ENCODE measurements around the gene TDRD12.
"Not testable (repeated sequence)": the region's sequence is repeated elsewhere in the genome, so short reads cannot be mapped to it uniquely, and the experiment has no call there.

Gene TDRD12

DNA sequence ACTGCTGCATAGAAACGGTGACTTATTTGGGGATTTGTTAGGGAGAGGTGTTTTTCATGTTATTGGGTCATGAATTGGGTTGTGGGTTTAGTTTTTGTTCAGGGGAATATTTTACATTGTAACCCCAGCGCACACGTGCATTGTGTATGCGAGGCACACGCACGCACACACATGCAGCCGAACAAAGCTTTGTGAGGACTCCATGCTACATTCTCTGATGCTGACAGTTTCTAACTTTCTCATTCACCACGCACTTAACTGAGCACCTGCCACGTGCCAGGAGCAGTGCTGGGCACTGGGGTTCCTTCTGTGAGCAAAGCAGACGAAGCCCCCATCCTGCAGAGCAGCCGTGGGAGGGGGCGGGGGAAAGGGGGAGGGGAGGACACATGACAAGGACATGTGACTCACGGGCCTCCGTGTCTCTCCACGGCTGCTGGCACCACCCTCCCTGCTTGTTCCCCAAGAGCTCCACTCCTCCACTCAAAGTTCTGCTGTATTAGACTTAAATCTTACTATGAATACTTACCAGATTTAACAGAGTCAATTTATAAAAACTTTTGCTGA, 94.4 kb downstream of the TDRD12 start:
- DNase-seq: no peak

GRCh38 chr19:32814624-32815023, 95.1 kb downstream of the TDRD12 start:
- no peak for DNase-seq

DNA sequence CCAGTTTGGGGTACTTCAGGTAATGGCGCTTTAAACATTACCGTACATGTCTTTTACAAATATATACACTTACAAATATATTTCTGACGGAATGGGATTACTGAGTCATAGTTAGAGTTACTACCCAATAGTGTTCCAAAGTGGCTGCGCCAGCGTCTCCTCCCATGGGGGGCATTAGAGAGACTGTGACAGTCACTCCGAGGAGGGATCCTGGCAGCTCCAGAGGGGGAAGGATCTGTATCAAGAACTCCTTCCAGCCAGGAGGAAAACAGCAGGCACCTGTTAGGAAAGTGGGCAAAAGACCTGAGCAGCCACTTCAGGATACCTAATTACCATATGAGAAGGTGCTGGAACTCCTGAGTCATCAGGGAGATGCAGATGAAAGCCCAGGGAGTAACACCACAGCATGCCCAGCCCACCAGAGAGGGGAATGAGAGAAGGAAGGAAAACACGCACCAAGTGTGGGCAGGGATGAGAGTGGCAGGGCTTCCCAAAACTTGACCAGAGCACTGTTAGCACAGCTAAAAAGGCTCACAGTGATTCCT, 97.1 kb downstream of the TDRD12 start:
- no peak for DNase-seq

DNA sequence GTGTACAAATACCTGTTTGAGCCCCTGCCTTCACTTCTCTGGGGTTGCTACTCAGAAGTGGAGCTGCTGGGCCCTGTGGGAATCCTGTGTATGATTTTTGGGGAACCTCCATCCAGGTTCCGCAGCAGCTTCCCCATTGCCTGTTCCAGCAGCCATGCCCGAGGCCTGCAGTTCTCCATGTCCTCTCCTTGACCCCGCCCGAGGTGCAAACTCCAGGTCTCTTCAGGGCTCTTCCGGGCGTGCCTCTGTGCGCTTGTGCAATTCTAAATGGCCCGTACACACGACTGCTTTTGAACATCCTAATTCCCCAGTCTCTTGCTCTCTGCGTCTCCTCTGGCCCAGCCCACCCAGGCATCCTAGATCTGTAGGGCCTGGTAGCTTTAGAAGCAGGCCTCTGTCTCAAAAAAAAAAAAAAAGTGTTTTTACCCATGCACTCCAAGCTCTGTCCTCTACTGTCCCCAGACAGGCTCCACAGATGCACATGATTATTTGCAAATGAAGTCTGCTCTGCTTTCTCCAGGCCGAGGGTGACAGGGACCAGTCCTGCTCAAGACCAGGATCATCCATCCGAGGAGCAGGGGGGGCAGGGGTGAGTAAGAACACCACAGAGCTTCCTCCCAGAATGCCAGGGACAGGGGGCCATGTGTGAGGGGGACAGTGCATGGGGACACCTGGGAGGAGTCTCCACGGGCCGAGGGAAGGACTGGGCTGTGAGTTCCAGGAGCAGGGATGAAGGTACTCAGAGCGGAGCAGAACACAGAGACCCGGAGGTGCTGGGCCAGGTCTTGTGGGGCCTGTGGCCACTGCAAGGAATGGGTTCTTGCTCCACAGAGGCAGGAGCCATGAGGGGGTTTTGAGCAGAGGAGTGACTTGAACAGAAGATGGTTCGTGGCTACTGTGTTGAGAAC, 98.3 kb downstream of the TDRD12 start:
- DNase-seq: no peak

- DNase-seq: no peak
These were observed 99.0 kb downstream of the TDRD12 start for GRCh38 chr19:32818536-32818935.

GRCh38 chr19:32819419-32820400, 100.1 kb downstream of the TDRD12 start:
- DNase-seq: peak in 1 of 6 experiments; percentile 7

DNA sequence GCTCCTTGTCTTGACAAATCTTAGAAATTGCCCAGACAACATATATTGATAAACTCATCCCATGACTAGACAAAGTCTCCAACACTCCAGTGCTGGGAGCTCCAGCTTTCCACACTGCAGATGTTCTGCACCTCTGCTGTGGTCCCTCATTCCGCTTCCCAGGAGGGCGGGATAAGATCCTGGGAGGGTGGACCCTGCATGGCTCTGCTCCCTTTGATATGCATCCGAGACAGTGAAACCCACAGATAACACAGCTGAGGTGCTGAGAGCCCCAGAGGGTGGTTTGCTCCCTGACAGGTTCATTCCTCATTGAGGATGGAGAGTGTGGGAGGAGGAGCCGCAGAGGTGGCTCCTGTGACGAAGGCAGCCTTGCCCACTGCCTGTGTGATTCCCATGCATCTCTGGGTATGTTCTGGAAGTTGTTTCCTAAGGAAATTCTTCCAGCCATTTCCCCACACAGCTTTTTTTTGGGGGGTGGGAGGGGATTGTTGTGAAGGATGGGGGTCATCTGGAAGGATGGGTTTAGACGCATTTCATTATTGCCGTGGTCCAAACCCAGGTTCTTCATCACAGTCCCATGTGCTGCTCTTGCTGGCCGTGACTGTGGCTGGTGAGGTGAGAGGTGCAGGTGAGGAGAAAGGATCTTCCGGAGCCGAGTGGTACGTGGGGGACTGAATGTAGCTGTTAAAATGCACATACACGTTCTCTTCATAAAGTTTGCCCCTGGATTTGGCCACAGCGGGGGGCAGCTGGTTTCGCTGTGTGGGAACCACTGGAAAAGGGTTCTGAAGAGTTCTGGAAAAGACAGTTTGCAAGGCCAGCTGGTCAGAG, 103.6 kb downstream of the TDRD12 start:
- no peak for DNase-seq

- DNase-seq: no peak
These were observed 104.2 kb downstream of the TDRD12 start for GRCh38 chr19:32823747-32824102.

DNA sequence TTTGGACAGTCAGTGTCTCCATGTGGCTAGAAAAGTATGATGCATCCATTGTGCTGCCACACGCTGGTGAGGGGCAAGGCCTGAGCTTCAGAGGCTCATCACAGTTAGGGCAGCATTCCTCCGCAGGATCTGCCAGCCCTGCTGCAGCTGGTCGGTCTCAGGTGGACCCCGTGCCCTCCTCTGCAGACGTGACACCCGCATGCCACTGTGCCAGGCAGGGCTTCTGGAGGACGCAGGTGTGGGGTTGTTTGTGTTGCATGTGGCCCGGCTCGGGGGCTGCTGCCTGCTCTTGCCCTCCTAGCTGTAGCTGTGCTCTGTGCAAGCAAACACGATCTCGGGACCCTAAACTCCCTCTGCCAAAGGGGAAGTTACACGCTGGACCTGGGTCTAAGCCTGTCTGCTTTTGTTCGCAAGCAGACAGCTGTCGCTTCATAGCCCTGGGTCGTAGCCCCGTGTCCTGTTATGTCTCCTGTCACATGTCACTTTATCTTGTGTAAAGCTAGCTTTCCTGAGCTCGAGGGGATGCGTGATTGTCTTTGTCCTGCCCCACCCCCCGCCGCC, 104.7 kb downstream of the TDRD12 start:
- no peak for DNase-seq

DNA sequence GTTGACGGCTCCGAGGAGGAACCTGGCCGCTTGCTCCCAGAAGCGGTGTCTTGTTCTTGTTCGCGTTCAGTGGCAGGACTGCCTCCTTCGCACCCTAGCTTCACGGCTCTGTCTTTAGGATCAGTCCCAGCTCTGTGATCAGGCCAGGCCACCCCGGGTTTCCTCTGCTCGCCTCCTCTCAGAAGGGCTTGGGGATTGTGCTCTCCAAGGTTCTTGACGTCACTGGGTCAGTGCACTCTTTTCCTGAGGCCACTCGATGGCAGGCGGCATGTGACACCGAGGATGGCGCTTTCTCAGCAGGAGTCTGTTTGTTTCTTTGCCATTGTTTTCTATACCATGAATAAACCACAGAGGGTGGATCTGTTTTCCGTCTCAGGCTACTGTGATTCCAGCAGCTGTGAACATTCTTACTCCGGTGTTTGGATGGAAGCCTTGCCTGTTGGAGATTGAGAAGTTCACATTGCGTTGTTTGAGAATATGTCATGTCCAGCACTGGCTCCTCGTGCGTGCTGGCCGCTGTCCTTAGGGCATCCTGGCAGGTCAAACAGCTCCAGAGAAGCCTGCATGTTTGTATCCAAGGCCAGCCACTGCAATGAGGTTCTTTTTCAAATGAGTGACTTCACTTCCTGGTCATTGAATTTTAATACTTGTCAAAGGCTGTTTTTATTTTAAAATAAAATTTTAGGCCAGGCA, 105.5 kb downstream of the TDRD12 start:
- DNase-seq: no peak

- no peak for DNase-seq
These were observed 108.6 kb downstream of the TDRD12 start for GRCh38 chr19:32828139-32828538.

DNA sequence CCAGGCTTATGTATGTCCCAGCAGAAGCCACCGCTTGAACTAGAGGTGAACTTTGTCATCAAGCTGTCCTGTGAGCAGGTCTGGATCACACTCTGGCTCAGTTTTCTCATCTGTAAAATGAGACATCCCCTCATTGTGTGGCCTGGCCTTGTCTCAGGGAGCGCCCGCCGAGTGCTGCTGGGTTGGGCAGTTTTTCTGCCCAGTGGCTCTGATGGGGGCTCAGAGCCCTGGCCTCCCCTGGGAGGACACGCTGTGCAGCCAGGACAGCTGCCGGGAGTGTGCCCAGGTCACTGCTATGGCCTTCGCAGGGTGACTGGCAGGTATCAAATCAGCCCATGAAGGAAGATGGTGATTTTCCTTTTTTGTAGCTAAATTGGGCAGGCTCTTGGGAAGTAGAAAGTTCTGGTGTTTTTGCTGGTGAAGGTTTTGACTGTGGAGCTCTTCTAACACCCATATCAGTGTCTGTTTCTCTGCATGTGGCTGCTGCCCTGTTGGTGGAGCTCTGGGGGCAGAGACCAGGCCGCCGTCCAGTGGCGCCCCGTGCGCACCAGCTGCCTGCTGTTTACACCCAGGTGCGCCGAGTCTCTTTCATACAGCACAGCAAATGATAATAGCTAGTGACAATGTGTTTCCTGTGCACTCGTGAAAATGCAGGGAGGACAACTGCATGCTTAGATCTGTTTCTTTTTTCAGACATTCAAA, 109.2 kb downstream of the TDRD12 start:
- DNase-seq: peak in 1 of 6 experiments; percentile 10

DNA sequence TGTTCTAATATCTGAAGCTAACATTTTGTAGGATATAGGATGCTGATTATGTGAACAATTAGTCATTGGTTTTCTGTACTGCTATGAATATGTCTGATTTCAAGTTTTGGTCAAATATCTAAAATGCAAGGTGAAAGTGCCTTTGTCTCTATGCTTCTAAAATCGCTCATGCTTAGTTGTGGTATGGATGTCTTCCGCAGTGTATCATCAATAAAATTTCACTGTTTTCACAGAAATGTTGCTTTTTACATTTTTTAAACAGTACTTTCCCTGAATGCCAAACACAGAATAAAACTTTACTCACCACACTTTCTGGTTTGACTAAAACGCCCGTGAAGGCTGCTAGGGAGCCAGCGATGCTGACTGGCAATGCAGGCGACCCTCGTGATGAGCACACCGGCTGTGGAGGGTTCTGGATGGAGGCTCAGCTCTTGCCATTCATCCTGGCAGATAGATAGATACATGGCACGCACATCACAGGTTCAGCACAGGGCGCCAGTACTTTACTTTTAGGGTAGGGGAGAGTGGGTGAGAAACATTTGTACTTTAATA, 109.9 kb downstream of the TDRD12 start:
- DNase-seq: no peak

GRCh38 chr19:32830231-32831014, 110.9 kb downstream of the TDRD12 start:
- DNase-seq: no peak

- DNase-seq: no peak
These were observed 112.0 kb downstream of the TDRD12 start for GRCh38 chr19:32831611-32832010.

DNA sequence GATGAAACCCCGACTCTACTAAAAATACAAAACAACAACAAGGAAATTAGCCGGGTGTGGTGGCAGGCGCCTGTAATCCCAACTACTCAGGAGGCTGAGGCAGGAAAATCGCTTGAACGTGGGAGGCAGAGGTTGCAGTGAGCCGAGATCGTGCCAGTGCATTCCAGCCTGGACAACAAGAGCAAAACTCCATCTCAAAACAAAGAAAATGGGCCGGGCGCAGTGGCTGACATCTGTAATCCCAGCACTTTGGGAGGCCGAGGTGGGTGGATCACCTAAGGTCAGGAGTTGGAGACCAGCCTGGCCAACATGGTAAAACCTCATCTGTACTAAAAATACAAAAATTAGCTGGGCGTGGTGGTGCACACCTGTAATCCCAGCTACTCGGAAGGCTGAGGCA, 112.5 kb downstream of the TDRD12 start:
- DNase-seq: not testable (repeated sequence)

DNA sequence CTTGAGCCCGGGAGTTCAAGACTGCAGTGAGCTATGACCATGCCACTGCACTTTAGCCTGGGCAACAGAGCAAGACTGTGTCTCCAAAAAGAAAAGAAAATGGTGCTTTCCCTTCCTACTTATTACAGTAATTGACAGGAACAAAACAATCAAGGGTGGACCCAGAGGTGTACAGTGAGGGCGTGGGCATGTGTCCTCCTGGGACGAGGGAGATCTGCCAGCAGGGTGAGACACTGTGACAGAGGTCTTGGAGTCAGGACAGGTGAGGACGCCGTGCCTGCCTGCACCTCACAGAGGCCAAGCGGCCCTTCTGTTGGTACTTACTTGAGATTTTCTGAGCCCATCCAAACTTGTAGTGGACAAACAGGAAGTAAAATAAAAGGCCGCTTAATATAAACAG, 113.3 kb downstream of the TDRD12 start:
- DNase-seq: not testable (repeated sequence)

GRCh38 chr19:32833388-32833787, 113.8 kb downstream of the TDRD12 start:
- DNase-seq: not testable (repeated sequence)

GRCh38 chr19:32837531-32837930, 118.0 kb downstream of the TDRD12 start:
- DNase-seq: no peak

Measured in stimulated activated naive CD4-positive, alpha-beta T cell (primary cell).